HepG2 (cell line): ENCODE data around the gene SNX21. TPM values are rescaled to one million over a fixed set of nuclear protein-coding genes. Genes with fewer than 3 reads are reported as not detected.
A peak's percentile ranks its signal among the peaks of the same experiment; 100 is the strongest.

Source experiments
- BATF2 ChIP-seq: sonication (generic); formaldehyde crosslinking; IDR thresholded peaks from 2 replicates; pipeline ENCODE4 v1.8.0; 2022; ENCODE audit warnings: mild to moderate bottlenecking, missing genetic modification reagents, moderate library complexity
- CREM ChIP-seq, 2 experiments: sonication (generic) in 1 of 2; formaldehyde crosslinking in 1 of 2; IDR thresholded peaks; 2 replicates each; pipeline versions ENCODE4 v1.4.0 to v1.6.1; 2016 to 2020; ENCODE audit warnings: antibody characterized with exemption in 1 of 2, mild to moderate bottlenecking in 1 of 2, missing genetic modification reagents in 1 of 2
- DPF2 ChIP-seq: sonication (generic); formaldehyde crosslinking; IDR thresholded peaks from 2 replicates; pipeline ENCODE4 v1.4.0; 2020; ENCODE audit warnings: mild to moderate bottlenecking, low read depth, missing genetic modification reagents, borderline replicate concordance
- HDAC1 ChIP-seq: sonication (generic); formaldehyde crosslinking; IDR thresholded peaks from 2 replicates; pipeline ENCODE4 v1.5.1; 2020; ENCODE audit warnings: mild to moderate bottlenecking, missing genetic modification reagents
- PCBP2 ChIP-seq: fragments of 200-400 bp; formaldehyde crosslinking; optimal IDR thresholded peaks from 2 replicates; pipeline ENCODE3; 2018; ENCODE audit warnings: low read length, low read depth; ENCODE audit not compliant: poor library complexity, severe bottlenecking
- REXO4 ChIP-seq: sonication (generic); formaldehyde crosslinking; IDR thresholded peaks from 2 replicates; pipeline ENCODE4 v1.8.0; 2022; ENCODE audit warnings: missing genetic modification reagents, mild to moderate bottlenecking, borderline replicate concordance
- ZC3H4 ChIP-seq: sonication (generic); formaldehyde crosslinking; IDR thresholded peaks from 2 replicates; pipeline ENCODE4 v1.4.0; 2020; ENCODE audit warnings: missing genetic modification reagents, borderline replicate concordance
- ZNF24 ChIP-seq: fragments of 450-650 bp; IDR thresholded peaks from 2 replicates; pipeline ENCODE4 v1.6.1; 2017; ENCODE audit warnings: antibody characterized with exemption, mild to moderate bottlenecking
- ZNF549 ChIP-seq: sonication (generic); formaldehyde crosslinking; IDR thresholded peaks from 2 replicates; pipeline ENCODE4 v1.5.0; 2020; ENCODE audit warnings: missing genetic modification reagents
- ZNF572 ChIP-seq: sonication (generic); formaldehyde crosslinking; IDR thresholded peaks from 2 replicates; pipeline ENCODE4 v1.5.1; 2020; ENCODE audit warnings: mild to moderate bottlenecking, missing genetic modification reagents
- ZNF703 ChIP-seq: sonication (generic); formaldehyde crosslinking; IDR thresholded peaks from 2 replicates; pipeline ENCODE4 v1.5.1; 2020; ENCODE audit warnings: missing genetic modification reagents, mild to moderate bottlenecking, moderate library complexity, borderline replicate concordance
- ZNF878 ChIP-seq: sonication (generic); formaldehyde crosslinking; IDR thresholded peaks from 2 replicates; pipeline ENCODE4 v1.8.1; 2023; ENCODE audit warnings: mild to moderate bottlenecking, missing genetic modification reagents, moderate library complexity
- polyA plus RNA-seq, 8 experiments: library from polyadenylated mRNA; depleted of rRNA in 3 of 8; stranded (reverse) in 7 of 8; unstranded in 1 of 8; fragments of >200 nt; fragmentation: Illumina TruSeq in 4 of 8; extraction: Trizol in 4 of 8; gene quantifications; 2 replicates each; pipeline versions ENCODE4 v1.2.1 to v1.2.3, GENCODE V29; 2011 to 2016; ENCODE audit warnings: low read depth in 4 of 8, missing spikeins in 1 of 8, mixed read lengths in 1 of 8; ENCODE audit not compliant: insufficient read depth in 1 of 8
- total RNA-seq, 5 experiments: library from RNA; depleted of rRNA; stranded (reverse); fragments of >200 nt; fragmentation: Illumina TruSeq; extraction: Trizol; gene quantifications; 2 replicates each; pipeline ENCODE4 v1.2.3, GENCODE V29; 2016; ENCODE audit warnings: low read depth in 1 of 5
- TF ChIP-seq, protein P1 (sequence below): sonication (generic); formaldehyde crosslinking; IDR thresholded peaks from 2 replicates; pipeline ENCODE4 v1.5.1; 2020; ENCODE audit warnings: mild to moderate bottlenecking, moderate library complexity, missing genetic modification reagents
- TF ChIP-seq, protein P2 (sequence below): sonication (generic); formaldehyde crosslinking; IDR thresholded peaks from 2 replicates; pipeline ENCODE4 v1.4.0; 2020; ENCODE audit warnings: mild to moderate bottlenecking, missing genetic modification reagents
- TF ChIP-seq, protein P3 (sequence below): sonication (generic); formaldehyde crosslinking; IDR thresholded peaks from 2 replicates; pipeline ENCODE4 v1.8.0; 2022; ENCODE audit warnings: mild to moderate bottlenecking, missing genetic modification reagents
- TF ChIP-seq, protein P4 (sequence below): sonication (generic); formaldehyde crosslinking; IDR thresholded peaks from 2 replicates; pipeline ENCODE4 v1.4.0; 2020; ENCODE audit warnings: missing genetic modification reagents, borderline replicate concordance

The SNX21 gene
- total and polyA plus RNA-seq, 2 of the 13 experiments (the other 11 are each of a cell fraction or from before 2014, with no cell fraction given): 7.7 to 12.8 TPM

- TF ChIP-seq, protein P1, sequence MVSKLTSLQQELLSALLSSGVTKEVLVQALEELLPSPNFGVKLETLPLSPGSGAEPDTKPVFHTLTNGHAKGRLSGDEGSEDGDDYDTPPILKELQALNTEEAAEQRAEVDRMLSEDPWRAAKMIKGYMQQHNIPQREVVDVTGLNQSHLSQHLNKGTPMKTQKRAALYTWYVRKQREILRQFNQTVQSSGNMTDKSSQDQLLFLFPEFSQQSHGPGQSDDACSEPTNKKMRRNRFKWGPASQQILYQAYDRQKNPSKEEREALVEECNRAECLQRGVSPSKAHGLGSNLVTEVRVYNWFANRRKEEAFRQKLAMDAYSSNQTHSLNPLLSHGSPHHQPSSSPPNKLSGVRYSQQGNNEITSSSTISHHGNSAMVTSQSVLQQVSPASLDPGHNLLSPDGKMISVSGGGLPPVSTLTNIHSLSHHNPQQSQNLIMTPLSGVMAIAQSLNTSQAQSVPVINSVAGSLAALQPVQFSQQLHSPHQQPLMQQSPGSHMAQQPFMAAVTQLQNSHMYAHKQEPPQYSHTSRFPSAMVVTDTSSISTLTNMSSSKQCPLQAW (CRISPR knock-in tag): peak; percentile 95
- no peak for TF ChIP-seq ZNF878 (CRISPR knock-in tag)
- TF ChIP-seq, protein P2, sequence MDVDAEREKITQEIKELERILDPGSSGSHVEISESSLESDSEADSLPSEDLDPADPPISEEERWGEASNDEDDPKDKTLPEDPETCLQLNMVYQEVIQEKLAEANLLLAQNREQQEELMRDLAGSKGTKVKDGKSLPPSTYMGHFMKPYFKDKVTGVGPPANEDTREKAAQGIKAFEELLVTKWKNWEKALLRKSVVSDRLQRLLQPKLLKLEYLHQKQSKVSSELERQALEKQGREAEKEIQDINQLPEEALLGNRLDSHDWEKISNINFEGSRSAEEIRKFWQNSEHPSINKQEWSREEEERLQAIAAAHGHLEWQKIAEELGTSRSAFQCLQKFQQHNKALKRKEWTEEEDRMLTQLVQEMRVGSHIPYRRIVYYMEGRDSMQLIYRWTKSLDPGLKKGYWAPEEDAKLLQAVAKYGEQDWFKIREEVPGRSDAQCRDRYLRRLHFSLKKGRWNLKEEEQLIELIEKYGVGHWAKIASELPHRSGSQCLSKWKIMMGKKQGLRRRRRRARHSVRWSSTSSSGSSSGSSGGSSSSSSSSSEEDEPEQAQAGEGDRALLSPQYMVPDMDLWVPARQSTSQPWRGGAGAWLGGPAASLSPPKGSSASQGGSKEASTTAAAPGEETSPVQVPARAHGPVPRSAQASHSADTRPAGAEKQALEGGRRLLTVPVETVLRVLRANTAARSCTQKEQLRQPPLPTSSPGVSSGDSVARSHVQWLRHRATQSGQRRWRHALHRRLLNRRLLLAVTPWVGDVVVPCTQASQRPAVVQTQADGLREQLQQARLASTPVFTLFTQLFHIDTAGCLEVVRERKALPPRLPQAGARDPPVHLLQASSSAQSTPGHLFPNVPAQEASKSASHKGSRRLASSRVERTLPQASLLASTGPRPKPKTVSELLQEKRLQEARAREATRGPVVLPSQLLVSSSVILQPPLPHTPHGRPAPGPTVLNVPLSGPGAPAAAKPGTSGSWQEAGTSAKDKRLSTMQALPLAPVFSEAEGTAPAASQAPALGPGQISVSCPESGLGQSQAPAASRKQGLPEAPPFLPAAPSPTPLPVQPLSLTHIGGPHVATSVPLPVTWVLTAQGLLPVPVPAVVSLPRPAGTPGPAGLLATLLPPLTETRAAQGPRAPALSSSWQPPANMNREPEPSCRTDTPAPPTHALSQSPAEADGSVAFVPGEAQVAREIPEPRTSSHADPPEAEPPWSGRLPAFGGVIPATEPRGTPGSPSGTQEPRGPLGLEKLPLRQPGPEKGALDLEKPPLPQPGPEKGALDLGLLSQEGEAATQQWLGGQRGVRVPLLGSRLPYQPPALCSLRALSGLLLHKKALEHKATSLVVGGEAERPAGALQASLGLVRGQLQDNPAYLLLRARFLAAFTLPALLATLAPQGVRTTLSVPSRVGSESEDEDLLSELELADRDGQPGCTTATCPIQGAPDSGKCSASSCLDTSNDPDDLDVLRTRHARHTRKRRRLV: peak; percentile 79
- TF ChIP-seq ZNF24: peak; percentile 35; the same call in 1 of the 2 replicates
- TF ChIP-seq BATF2: no peak
- TF ChIP-seq, protein P3, sequence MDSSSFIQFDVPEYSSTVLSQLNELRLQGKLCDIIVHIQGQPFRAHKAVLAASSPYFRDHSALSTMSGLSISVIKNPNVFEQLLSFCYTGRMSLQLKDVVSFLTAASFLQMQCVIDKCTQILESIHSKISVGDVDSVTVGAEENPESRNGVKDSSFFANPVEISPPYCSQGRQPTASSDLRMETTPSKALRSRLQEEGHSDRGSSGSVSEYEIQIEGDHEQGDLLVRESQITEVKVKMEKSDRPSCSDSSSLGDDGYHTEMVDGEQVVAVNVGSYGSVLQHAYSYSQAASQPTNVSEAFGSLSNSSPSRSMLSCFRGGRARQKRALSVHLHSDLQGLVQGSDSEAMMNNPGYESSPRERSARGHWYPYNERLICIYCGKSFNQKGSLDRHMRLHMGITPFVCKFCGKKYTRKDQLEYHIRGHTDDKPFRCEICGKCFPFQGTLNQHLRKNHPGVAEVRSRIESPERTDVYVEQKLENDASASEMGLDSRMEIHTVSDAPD (CRISPR knock-in tag): peak; percentile 72; the same call in 1 of the 2 replicates
- peak; percentile 93 for TF ChIP-seq CREM (IDR thresholded peaks at IDR 0.05)
- peak; percentile 39; the same call in 1 of the 2 replicates for TF ChIP-seq CREM (CRISPR knock-in tag; IDR thresholded peaks at IDR 0.05)
- no peak for TF ChIP-seq REXO4 (CRISPR knock-in tag)
- TF ChIP-seq, protein P4, sequence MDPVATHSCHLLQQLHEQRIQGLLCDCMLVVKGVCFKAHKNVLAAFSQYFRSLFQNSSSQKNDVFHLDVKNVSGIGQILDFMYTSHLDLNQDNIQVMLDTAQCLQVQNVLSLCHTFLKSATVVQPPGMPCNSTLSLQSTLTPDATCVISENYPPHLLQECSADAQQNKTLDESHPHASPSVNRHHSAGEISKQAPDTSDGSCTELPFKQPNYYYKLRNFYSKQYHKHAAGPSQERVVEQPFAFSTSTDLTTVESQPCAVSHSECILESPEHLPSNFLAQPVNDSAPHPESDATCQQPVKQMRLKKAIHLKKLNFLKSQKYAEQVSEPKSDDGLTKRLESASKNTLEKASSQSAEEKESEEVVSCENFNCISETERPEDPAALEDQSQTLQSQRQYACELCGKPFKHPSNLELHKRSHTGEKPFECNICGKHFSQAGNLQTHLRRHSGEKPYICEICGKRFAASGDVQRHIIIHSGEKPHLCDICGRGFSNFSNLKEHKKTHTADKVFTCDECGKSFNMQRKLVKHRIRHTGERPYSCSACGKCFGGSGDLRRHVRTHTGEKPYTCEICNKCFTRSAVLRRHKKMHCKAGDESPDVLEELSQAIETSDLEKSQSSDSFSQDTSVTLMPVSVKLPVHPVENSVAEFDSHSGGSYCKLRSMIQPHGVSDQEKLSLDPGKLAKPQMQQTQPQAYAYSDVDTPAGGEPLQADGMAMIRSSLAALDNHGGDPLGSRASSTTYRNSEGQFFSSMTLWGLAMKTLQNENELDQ: no peak
- no peak; the same call in 1 of the 2 replicates for TF ChIP-seq ZC3H4 (CRISPR knock-in tag)
- no peak for TF ChIP-seq DPF2 (CRISPR knock-in tag)
- no peak for TF ChIP-seq ZNF703 (CRISPR knock-in tag)
- peak; percentile 83; the same call in 1 of the 2 replicates for TF ChIP-seq HDAC1 (CRISPR knock-in tag)
- peak; percentile 70; the same call in 1 of the 2 replicates for TF ChIP-seq ZNF549 (CRISPR knock-in tag)
- TF ChIP-seq PCBP2: no peak
- peak; percentile 95; the same call in 1 of the 2 replicates for TF ChIP-seq ZNF572 (CRISPR knock-in tag)
These were observed 23.7 kb downstream of the SNX21 start, which contains the start of the genes ACOT8 and ZSWIM3 (continued) for GRCh38 chr20:45857114-45857881.
